Activated naive CD8-positive, alpha-beta T cell (primary cell): ENCODE results near the gene BANP.
"Not testable (repeated sequence)": the region's sequence is repeated elsewhere in the genome, so short reads cannot be mapped to it uniquely, and the experiment has no call there.

Experiments used
- H3K27ac Mint-ChIP-seq: one replicate; pipeline ENCODE4 v1.8.0; 2021; ENCODE audit warnings: mixed read lengths
- H3K27me3 Mint-ChIP-seq: one replicate; pipeline ENCODE4 v1.8.0; 2021; ENCODE audit warnings: mixed read lengths
- H3K36me3 Mint-ChIP-seq: one replicate; pipeline ENCODE4 v1.8.0; 2021; ENCODE audit warnings: mixed read lengths
- H3K4me1 Mint-ChIP-seq: one replicate; pipeline ENCODE4 v1.8.0; 2021; ENCODE audit warnings: low read depth, mixed read lengths
- H3K4me3 Mint-ChIP-seq: one replicate; pipeline ENCODE4 v1.8.0; 2021; ENCODE audit warnings: mild to moderate bottlenecking, mixed read lengths
- H3K9me3 Mint-ChIP-seq: one replicate; pipeline ENCODE4 v1.8.0; 2021; ENCODE audit warnings: low read depth, mixed read lengths

BANP gene

GRCh38 chr16:87937231-87937542 is 14.0 kb upstream of the BANP start:
- H3K4me1 Mint-ChIP-seq, H3K27me3 Mint-ChIP-seq, H3K4me3 Mint-ChIP-seq, H3K9me3 Mint-ChIP-seq, H3K27ac Mint-ChIP-seq, H3K36me3 Mint-ChIP-seq: not testable (repeated sequence)

GRCh38 chr16:87938412-87938949 is 12.8 kb upstream of the BANP start:
- H3K9me3 Mint-ChIP-seq, result peaks cover 3% of the 10 kb centered on the region
- no peaks in the 10 kb centered on the region for H3K36me3 Mint-ChIP-seq
- no peaks in the 10 kb centered on the region for H3K27me3 Mint-ChIP-seq
- H3K4me3 Mint-ChIP-seq, result no peak overlapping the region
- peaks cover 3% of the 10 kb centered on the region for H3K4me1 Mint-ChIP-seq
- H3K27ac Mint-ChIP-seq, result no peak overlapping the region

GRCh38 chr16:87939562-87940423 is 11.4 kb upstream of the BANP start:
- Mint-ChIP-seq H3K4me1 (peaks cover 4% of the 10 kb centered on the region), H3K9me3 (peaks cover 3% of the 10 kb centered on the region), H3K4me3 (no peak overlapping the region), H3K27ac (no peak overlapping the region), H3K36me3 (no peaks in the 10 kb centered on the region), H3K27me3 (no peaks in the 10 kb centered on the region)

GRCh38 chr16:87942680-87943079 is 8.6 kb upstream of the BANP start:
- H3K36me3 Mint-ChIP-seq, result no peaks in the 10 kb centered on the region
- H3K27ac Mint-ChIP-seq, result no peak overlapping the region
- peaks cover 3% of the 10 kb centered on the region for H3K9me3 Mint-ChIP-seq
- peaks cover 8% of the 10 kb centered on the region for H3K4me1 Mint-ChIP-seq
- peaks cover under 1% of the 10 kb centered on the region for H3K27me3 Mint-ChIP-seq
- H3K4me3 Mint-ChIP-seq, result no peak overlapping the region

- Mint-ChIP-seq H3K4me3 (peak overlapping the region; percentile 66), H3K27ac (no peak overlapping the region), H3K9me3 (no peaks in the 10 kb centered on the region)
Observed at GRCh38 chr16:87945351-87946042, 5.7 kb upstream of the BANP start.

GRCh38 chr16:87946596-87947347 is 4.5 kb upstream of the BANP start:
- no peak overlapping the region for H3K27ac Mint-ChIP-seq
- H3K36me3 Mint-ChIP-seq, result no peaks in the 10 kb centered on the region
- H3K4me3 Mint-ChIP-seq, result no peak overlapping the region
- H3K9me3 Mint-ChIP-seq, result no peaks in the 10 kb centered on the region
- peaks cover 2% of the 10 kb centered on the region for H3K27me3 Mint-ChIP-seq
- peaks cover 11% of the 10 kb centered on the region for H3K4me1 Mint-ChIP-seq

More at GRCh38 chr16:87945351-87946042, 5.7 kb upstream of the BANP start:
- peaks cover 2% of the 10 kb centered on the region for H3K27me3 Mint-ChIP-seq
- H3K36me3 Mint-ChIP-seq, result no peaks in the 10 kb centered on the region
- H3K4me1 Mint-ChIP-seq, result peaks cover 8% of the 10 kb centered on the region

GRCh38 chr16:87947356-87948118 is 3.7 kb upstream of the BANP start:
- Mint-ChIP-seq H3K4me1 (peaks cover 16% of the 10 kb centered on the region), H3K27me3 (peaks cover 2% of the 10 kb centered on the region), H3K27ac (peak overlapping the region; percentile 41), H3K9me3 (no peaks in the 10 kb centered on the region), H3K4me3 (no peak overlapping the region), H3K36me3 (peaks cover 4% of the 10 kb centered on the region)

- peaks cover 2% of the 10 kb centered on the region for H3K27me3 Mint-ChIP-seq
- H3K36me3 Mint-ChIP-seq, result peaks cover 4% of the 10 kb centered on the region
- H3K9me3 Mint-ChIP-seq, result no peaks in the 10 kb centered on the region
- no peak overlapping the region for H3K4me3 Mint-ChIP-seq
- peaks cover 16% of the 10 kb centered on the region for H3K4me1 Mint-ChIP-seq
- peak overlapping the region; percentile 41 for H3K27ac Mint-ChIP-seq
Observed at GRCh38 chr16:87948119-87948545, 3.1 kb upstream of the BANP start.

GRCh38 chr16:87948735-87949070 is 2.5 kb upstream of the BANP start:
- Mint-ChIP-seq H3K27ac (no peak overlapping the region), H3K27me3 (peaks cover 2% of the 10 kb centered on the region), H3K36me3 (peaks cover 6% of the 10 kb centered on the region), H3K4me1 (peaks cover 22% of the 10 kb centered on the region), H3K4me3 (no peak overlapping the region), H3K9me3 (no peaks in the 10 kb centered on the region)

GRCh38 chr16:87949071-87949744 is 2.0 kb upstream of the BANP start:
- H3K27me3 Mint-ChIP-seq, result peaks cover 2% of the 10 kb centered on the region
- H3K4me3 Mint-ChIP-seq, result peak overlapping the region; percentile 32
- peaks cover 6% of the 10 kb centered on the region for H3K36me3 Mint-ChIP-seq
- no peaks in the 10 kb centered on the region for H3K9me3 Mint-ChIP-seq
- H3K27ac Mint-ChIP-seq, result no peak overlapping the region
- peaks cover 27% of the 10 kb centered on the region for H3K4me1 Mint-ChIP-seq

- Mint-ChIP-seq H3K27me3 (peaks cover 2% of the 10 kb centered on the region), H3K9me3 (no peaks in the 10 kb centered on the region), H3K4me1 (peaks cover 44% of the 10 kb centered on the region), H3K36me3 (peaks cover 6% of the 10 kb centered on the region), H3K4me3 (peak overlapping the region; percentile 97), H3K27ac (peak overlapping the region; percentile 96)
Observed at GRCh38 chr16:87951552-87952538, 611 bp downstream of the BANP start.

- peaks cover 9% of the 10 kb centered on the region for H3K36me3 Mint-ChIP-seq
- peak overlapping the region; percentile 97 for H3K4me3 Mint-ChIP-seq
- H3K9me3 Mint-ChIP-seq, result no peaks in the 10 kb centered on the region
- peaks cover 51% of the 10 kb centered on the region for H3K4me1 Mint-ChIP-seq
- H3K27ac Mint-ChIP-seq, result peak overlapping the region; percentile 96
- peaks cover under 1% of the 10 kb centered on the region for H3K27me3 Mint-ChIP-seq
Observed at GRCh38 chr16:87952751-87953150, 1.5 kb downstream of the BANP start.
